Measurements from ENCODE around the gene MPP3.

- no peak for TF ChIP-seq CTCF (optimal IDR thresholded peaks at IDR 0.05 in 1 of 3, IDR thresholded peaks at IDR 0.05 in 1 of 3, conservative IDR thresholded peaks at IDR 0.05 in 1 of 3; ENCODE audit: extremely low read depth in 1 of 3, insufficient read depth in 2 of 3, low read length in 3 of 3)
- TF ChIP-seq EZH2 (IDR thresholded peaks at IDR 0.05; ENCODE audit: low read length): no peak
These were observed 22.1 kb upstream of the MPP3 start for GRCh38 chr17:43855061-43855460.

Data from keratinocyte (primary cell).